Measurements from ENCODE around the gene MIPOL1.

DNA sequence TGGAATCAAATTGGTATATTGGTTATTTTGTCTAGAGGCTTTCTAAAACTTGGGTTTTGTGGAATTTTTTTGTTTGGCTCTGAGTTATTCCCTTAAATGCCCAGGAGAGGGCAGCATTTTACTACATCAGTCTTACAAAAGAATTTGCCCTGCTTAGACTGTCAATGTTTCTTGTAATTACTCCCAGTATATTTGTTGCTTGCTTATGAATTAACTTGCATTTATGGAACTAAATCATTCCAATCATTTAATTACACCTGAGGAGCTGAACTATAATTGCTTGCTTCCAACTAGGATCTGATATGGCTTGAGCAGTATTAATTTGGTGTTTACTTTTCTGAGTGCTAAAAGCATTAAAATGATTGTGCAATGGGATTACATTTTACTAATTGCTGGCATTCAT lies 48.7 kb downstream of the MIPOL1 start:
- TF ChIP-seq CTCF (IDR thresholded peaks at IDR 0.05; ENCODE audit: low read depth, low read length, missing input control) (peak; percentile 88), SP1 (IDR thresholded peaks at IDR 0.05) (no peak), TAF1 (conservative IDR thresholded peaks at IDR 0.05) (peak; percentile 27), REST (IDR thresholded peaks at IDR 0.05) (no peak), MAX (IDR thresholded peaks at IDR 0.05) (no peak), GABPA (IDR thresholded peaks at IDR 0.05 in 1 of 2, conservative IDR thresholded peaks at IDR 0.05 in 1 of 2) (no peak), RXRA (IDR thresholded peaks at IDR 0.05) (no peak), YY1 (IDR thresholded peaks at IDR 0.05) (no peak)
